A673 (cell line): Measurements from ENCODE around the gene CDC25C. TPM values are rescaled to one million over a fixed set of nuclear protein-coding genes. Genes with fewer than 3 reads are reported as not detected.

Experiments
- BruUV-seq: library from RNA; stranded (reverse); fragments of 400-500 nt; replicated peaks from 2 replicates; lab custom pipeline; 2021; lab: Mats Ljungman, UMichigan
- CTCF ChIA-PET: fragments of 300-600 bp; sonication (Branson Sonifier 250); formaldehyde crosslinking; loops from one replicate; lab custom pipeline; 2022; ENCODE audit warnings: antibody characterized with exemption; lab: Charles Lee
- POLR2A ChIA-PET: fragments of 300-600 bp; sonication (Branson Sonifier 250); formaldehyde crosslinking; loops from one replicate; lab custom pipeline; 2022; ENCODE audit warnings: antibody characterized with exemption; ENCODE audit not compliant: low non-redundant PET; lab: Charles Lee
- DNase-seq: peaks from one replicate; pipeline ENCODE4 v3.0.0-alpha.2; 2015; ENCODE audit warnings: low spot score
- H3K27ac ChIP-seq: fragments of 200-600 bp; sonication (generic); 2 replicates; pipeline ENCODE4 v1.5.1; 2016; ENCODE audit warnings: mixed run types, low read depth, mild to moderate bottlenecking, mixed read lengths, antibody characterized with exemption, low read length; ENCODE audit not compliant: poor library complexity, severe bottlenecking
- H3K27me3 ChIP-seq: fragments of 200-600 bp; sonication (generic); replicated peaks from 2 replicates; pipeline ENCODE4 v1.6.1; 2017; ENCODE audit warnings: mixed run types, low read depth, mild to moderate bottlenecking, mixed read lengths, antibody characterized with exemption, low read length; ENCODE audit not compliant: insufficient read depth, poor library complexity
- H3K36me3 ChIP-seq: fragments of 200-600 bp; sonication (generic); 2 replicates; pipeline ENCODE4 v1.6.1; 2016; ENCODE audit warnings: mixed run types, mild to moderate bottlenecking, mixed read lengths, antibody characterized with exemption, low read length; ENCODE audit not compliant: insufficient read depth, poor library complexity, severe bottlenecking
- H3K4me1 ChIP-seq: fragments of 200-600 bp; sonication (generic); 2 replicates; pipeline ENCODE4 v1.6.1; 2017; ENCODE audit warnings: mixed run types, mild to moderate bottlenecking, mixed read lengths, antibody characterized with exemption, low read length; ENCODE audit not compliant: insufficient read depth, poor library complexity, severe bottlenecking
- H3K4me3 ChIP-seq: fragments of 200-600 bp; sonication (generic); 2 replicates; pipeline ENCODE4 v1.5.1; 2016; ENCODE audit warnings: low read depth, mixed run types, mild to moderate bottlenecking, mixed read lengths, low read length; ENCODE audit not compliant: poor library complexity, severe bottlenecking
- H3K9me3 ChIP-seq: fragments of 200-600 bp; sonication (generic); 2 replicates; pipeline ENCODE4 v1.6.1; 2016; ENCODE audit warnings: mixed run types, low read depth, mild to moderate bottlenecking, mixed read lengths, antibody characterized with exemption, low read length; ENCODE audit not compliant: poor library complexity, severe bottlenecking
- CTCF ChIP-seq: fragments of 300-800, 200-600 bp; sonication (generic); conservative IDR thresholded peaks from 2 replicates; pipeline ENCODE4 v1.5.1; 2017; ENCODE audit warnings: low read depth, mild to moderate bottlenecking, antibody characterized with exemption, low read length, moderate library complexity, mixed read lengths
- EZH2 ChIP-seq: fragments of 200-600 bp; sonication (generic); IDR thresholded peaks from 2 replicates; pipeline ENCODE4 v1.6.1; 2017; ENCODE audit warnings: borderline replicate concordance, low read depth, mild to moderate bottlenecking, mixed read lengths, antibody characterized with exemption, low read length; ENCODE audit not compliant: poor library complexity, severe bottlenecking
- intact Hi-C: fragments of 100-400 bp; cut with micrococcal nuclease; formaldehyde crosslinking; loops from one replicate; pipeline ENCODE4 v1.10.0; 2022; ENCODE audit not compliant: unreplicated experiment
- total RNA-seq: library from RNA; stranded (reverse); gene quantifications from 2 replicates; pipeline ENCODE4 v1.2.3, GENCODE V29; 2021

Gene CDC25C
- total RNA-seq, 1 experiment from 2014 or later: 22.3 TPM

- CTCF ChIA-PET: no interaction called here
- POLR2A ChIA-PET: interaction anchor here (0.6 to 1.2 kb wide), 2 partner anchors 13 to 952 kb away, joined by 3 to 10 read pairs; partner anchors contain the start of gene KDM3B
- intact Hi-C loops: no loop called here
- peaks cover 24% of the 10 kb centered on the region for H3K36me3 ChIP-seq
- H3K27ac ChIP-seq: peak overlapping the region; percentile 100
- BruUV-seq: TSS peak; percentile 52
- no peaks in the 10 kb centered on the region for H3K27me3 ChIP-seq
- no peaks in the 10 kb centered on the region for H3K9me3 ChIP-seq
- peaks cover 6% of the 10 kb centered on the region for H3K4me1 ChIP-seq
- no peak for TF ChIP-seq EZH2
- TF ChIP-seq CTCF: no peak
- no peak for DNase-seq
- peak overlapping the region; percentile 76 for H3K4me3 ChIP-seq
Observed at GRCh38 chr5:138339091-138339456, 7.5 kb upstream of the CDC25C start.

GRCh38 chr5:138338411-138339090, 6.9 kb upstream of the CDC25C start:
- Histone ChIP-seq H3K27me3 (no peaks in the 10 kb centered on the region), H3K4me3 (peak overlapping the region; percentile 76), H3K4me1 (peaks cover 6% of the 10 kb centered on the region), H3K27ac (peak overlapping the region; percentile 100), H3K9me3 (no peaks in the 10 kb centered on the region), H3K36me3 (peaks cover 19% of the 10 kb centered on the region)
- ChIA-PET CTCF (interaction anchor here (1.4 kb wide), 1 partner anchor 14 kb away, joined by 8 read pairs; the partner anchor contains the start of gene KDM3B), POLR2A (interaction anchor here (1.0 to 1.2 kb wide), 2 partner anchors 14 kb away, joined by 10 to 22 read pairs; partner anchors contain the start of gene KDM3B)
- TF ChIP-seq CTCF: no peak
- TF ChIP-seq EZH2: no peak
- intact Hi-C loops: no loop called here
- no TSS peak for BruUV-seq
- DNase-seq: no peak

- H3K27ac ChIP-seq: peak within 1 kb of the TSS; percentile 100
- BruUV-seq: no TSS peak
- H3K4me3 ChIP-seq: peak within 1 kb of the TSS; percentile 76
- no peaks in the 10 kb centered on the region for H3K27me3 ChIP-seq
- peak; percentile 94 for DNase-seq
- intact Hi-C loops: no loop called here
- peaks cover 6% of the 10 kb centered on the region for H3K4me1 ChIP-seq
- TF ChIP-seq CTCF (no peak), EZH2 (no peak)
- no peaks in the 10 kb centered on the region for H3K9me3 ChIP-seq
- CTCF ChIA-PET: interaction anchor here (1.4 kb wide), 1 partner anchor 14 kb away, joined by 8 read pairs; the partner anchor contains the start of gene KDM3B
- peaks cover 15% of the 10 kb centered on the region for H3K36me3 ChIP-seq
- POLR2A ChIA-PET: interaction anchor here (1.0 kb wide), 1 partner anchor 14 kb away, joined by 22 read pairs; the partner anchor contains the start of gene KDM3B
Observed at GRCh38 chr5:138337685-138338410, 6.2 kb upstream of the CDC25C start, which contains the start of gene FAM53C. FAM53C (plus strand) TSS chr5:138338266; CDS start chr5:138341336, 3,070 bp downstream.
